CD14-positive monocyte (primary cell): Measurements from ENCODE around the gene ZNF511. TPM values are rescaled to one million over a fixed set of nuclear protein-coding genes. Genes with fewer than 3 reads are reported as not detected.

Experiments
- DNase-seq, 3 donors: peaks; one replicate each; pipeline ENCODE4 v3.0.0-alpha.2; 2011 to 2022
- H2AFZ ChIP-seq: 2 replicates; pipeline ENCODE4 v1.6.0; 2012; ENCODE audit warnings: mild to moderate bottlenecking, low read depth, low read length, inconsistent platforms; ENCODE audit not compliant: insufficient read depth, poor library complexity, severe bottlenecking
- H3K27ac ChIP-seq, 2 donors: 1 replicate in 1 of 2; 2 replicates in 1 of 2; pipeline ENCODE4 v1.5.1; 2012 to 2013; ENCODE audit warnings: low read length in 2 of 2, control low read depth in 1 of 2, inconsistent platforms in 1 of 2, low read depth in 1 of 2, mild to moderate bottlenecking in 1 of 2
- H3K27me3 ChIP-seq, 2 donors: one replicate each; pipeline versions ENCODE4 v1.6.0 to v1.6.1; 2011 to 2013; ENCODE audit warnings: low read length in 2 of 2; ENCODE audit not compliant: control insufficient read depth in 2 of 2, insufficient read depth in 2 of 2
- H3K36me3 ChIP-seq, 2 donors: replicated peaks in 1 of 2; 1 replicate in 1 of 2; 2 replicates in 1 of 2; pipeline versions ENCODE4 v1.5.1 to v1.6.1; 2012 to 2013; ENCODE audit warnings: low read length in 2 of 2, control low read depth in 1 of 2, inconsistent platforms in 1 of 2, mild to moderate bottlenecking in 1 of 2; ENCODE audit not compliant: insufficient read depth in 2 of 2, control insufficient read depth in 1 of 2
- H3K4me1 ChIP-seq, 2 donors: 1 replicate in 1 of 2; 2 replicates in 1 of 2; pipeline versions ENCODE4 v1.5.1 to v1.6.1; 2012 to 2013; ENCODE audit warnings: low read length in 2 of 2, control low read depth in 1 of 2, inconsistent platforms in 1 of 2, mild to moderate bottlenecking in 1 of 2, moderate library complexity in 1 of 2; ENCODE audit not compliant: insufficient read depth in 2 of 2, control insufficient read depth in 1 of 2
- H3K4me2 ChIP-seq: replicated peaks from 2 replicates; pipeline ENCODE3; 2012; ENCODE audit warnings: low read length, moderate library complexity, mild to moderate bottlenecking; ENCODE audit not compliant: poor library complexity, severe bottlenecking; ENCODE audit errors: extremely low read depth
- H3K4me3 ChIP-seq, 3 experiments: fragments of 200-600 bp in 1 of 3; sonication (generic) in 1 of 3; replicated peaks in 1 of 3; 1 replicate in 2 of 3; 2 replicates in 1 of 3; pipeline ENCODE4 v1.5.1; 2011 to 2013; ENCODE audit warnings: low read length in 3 of 3, mild to moderate bottlenecking in 3 of 3, control low read depth in 2 of 3, low read depth in 2 of 3, inconsistent platforms in 1 of 3, moderate library complexity in 1 of 3
- H3K79me2 ChIP-seq: 2 replicates; pipeline ENCODE4 v1.6.0; 2012; ENCODE audit warnings: mild to moderate bottlenecking, control low read depth, inconsistent platforms, low read length, moderate library complexity; ENCODE audit not compliant: insufficient read depth
- H3K9ac ChIP-seq: 2 replicates; pipeline ENCODE4 v1.6.0; 2017; ENCODE audit warnings: low read length, mild to moderate bottlenecking; ENCODE audit not compliant: insufficient read depth, poor library complexity, severe bottlenecking
- H3K9me3 ChIP-seq, 2 donors: replicated peaks in 1 of 2; 1 replicate in 1 of 2; 2 replicates in 1 of 2; pipeline versions ENCODE4 v1.5.1 to v1.6.1; 2012 to 2013; ENCODE audit warnings: low read length in 2 of 2, control low read depth in 1 of 2; ENCODE audit not compliant: control insufficient read depth in 1 of 2, insufficient read depth in 1 of 2
- H4K20me1 ChIP-seq: 2 replicates; pipeline ENCODE4 v1.6.0; 2012; ENCODE audit warnings: mild to moderate bottlenecking, low read length, control low read depth, moderate library complexity; ENCODE audit not compliant: insufficient read depth
- H3K27ac Mint-ChIP-seq, 7 donors: one replicate each; pipeline ENCODE4 v1.8.0; 2020; ENCODE audit warnings: mild to moderate bottlenecking in 7 of 7, mixed read lengths in 7 of 7, moderate library complexity in 6 of 7, inconsistent platforms in 2 of 7
- H3K27me3 Mint-ChIP-seq, 3 donors: one replicate each; pipeline ENCODE4 v1.8.0; 2021 to 2022; ENCODE audit warnings: low read depth in 3 of 3, mild to moderate bottlenecking in 3 of 3, mixed read lengths in 3 of 3, moderate library complexity in 3 of 3, inconsistent platforms in 1 of 3
- H3K36me3 Mint-ChIP-seq, 2 donors: one replicate each; pipeline ENCODE4 v1.8.0; 2020; ENCODE audit warnings: mixed read lengths in 2 of 2, inconsistent platforms in 1 of 2, mild to moderate bottlenecking in 1 of 2
- H3K4me1 Mint-ChIP-seq: one replicate; pipeline ENCODE4 v1.8.0; 2020; ENCODE audit warnings: mild to moderate bottlenecking, mixed read lengths
- H3K4me3 Mint-ChIP-seq, 2 donors: one replicate each; pipeline ENCODE4 v1.8.0; 2020; ENCODE audit warnings: mild to moderate bottlenecking in 2 of 2, mixed read lengths in 2 of 2, moderate library complexity in 1 of 2
- H3K9me3 Mint-ChIP-seq, 7 donors: one replicate each; pipeline ENCODE4 v1.8.0; 2020 to 2022; ENCODE audit warnings: mixed read lengths in 7 of 7, mild to moderate bottlenecking in 6 of 7, moderate library complexity in 6 of 7, inconsistent platforms in 2 of 7
- WGBS: methylation state at CpG from one replicate; pipeline ENCODE4 v1.1.5; 2013; ENCODE audit warnings: missing lambda C conversion rate; ENCODE audit not compliant: insufficient coverage; 5-methylcytosine and 5-hydroxymethylcytosine counted together
- intact Hi-C, 2 donors: fragments of 100-400 bp; cut with micrococcal nuclease; formaldehyde crosslinking; loops; one replicate each; pipeline versions ENCODE4 v1.15.0 to v1.15.1; 2023
- polyA plus RNA-seq, 3 donors: library from polyadenylated mRNA; depleted of rRNA in 1 of 3; unstranded in 2 of 3; stranded (reverse) in 1 of 3; fragments of 300-500 nt in 2 of 3; fragments of >200 nt in 1 of 3; fragmentation: Illumina TruSeq in 2 of 3; gene quantifications; 1 replicate in 2 of 3; 2 replicates in 1 of 3; pipeline ENCODE4 v1.2.3, GENCODE V29; 2012 to 2021
- TF ChIP-seq, protein P1 (sequence below): fragments of 200-600 bp; IDR thresholded peaks from one replicate; pipeline ENCODE4 v1.8.0; 2022; ENCODE audit warnings: antibody characterized with exemption, mild to moderate bottlenecking

The ZNF511 gene
- polyA plus RNA-seq, 3 donors: 30.3 to 118 (median 84.7) TPM

DNA sequence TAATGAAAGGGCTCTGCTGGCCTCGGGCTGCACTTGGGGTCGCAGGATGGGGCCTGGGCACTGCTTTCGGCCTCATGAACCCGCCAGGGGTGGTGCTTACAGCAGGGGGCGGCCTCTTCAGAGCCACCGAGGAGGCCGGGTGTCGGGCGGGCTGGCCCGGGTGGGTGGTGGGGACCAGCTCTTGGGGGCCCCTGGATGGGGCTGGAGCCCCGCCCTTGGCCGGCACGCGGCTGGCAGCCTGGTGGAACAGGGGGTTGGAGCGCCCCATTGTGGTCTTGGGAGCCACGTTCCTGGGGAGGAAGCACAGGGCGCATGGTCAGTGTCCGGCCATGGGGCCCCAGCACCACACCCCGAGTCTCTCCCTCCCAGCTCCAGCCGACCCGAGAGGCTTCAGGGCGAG, 40.9 kb upstream of the ZNF511 start:
- Histone ChIP-seq H4K20me1 (peaks cover 61% of the 10 kb centered on the region), H2AFZ (no peak overlapping the region), H3K9ac (no peak overlapping the region), H3K27ac (no peak overlapping the region), H3K36me3 (peaks cover 65 to 82% of the 10 kb centered on the region in 2 donors), H3K4me3 (no peak overlapping the region), H3K27me3 (no peaks in the 10 kb centered on the region), H3K4me1 (peaks cover 29 to 35% of the 10 kb centered on the region in 2 donors), H3K79me2 (peaks cover 1% of the 10 kb centered on the region), H3K4me2 (no peak overlapping the region), H3K9me3 (no peaks in the 10 kb centered on the region)
- H3K4me3 Mint-ChIP-seq: no peak overlapping the region
- WGBS: 95% methylated on average over 21 of the region's 22 CpGs
- TF ChIP-seq, protein P1, sequence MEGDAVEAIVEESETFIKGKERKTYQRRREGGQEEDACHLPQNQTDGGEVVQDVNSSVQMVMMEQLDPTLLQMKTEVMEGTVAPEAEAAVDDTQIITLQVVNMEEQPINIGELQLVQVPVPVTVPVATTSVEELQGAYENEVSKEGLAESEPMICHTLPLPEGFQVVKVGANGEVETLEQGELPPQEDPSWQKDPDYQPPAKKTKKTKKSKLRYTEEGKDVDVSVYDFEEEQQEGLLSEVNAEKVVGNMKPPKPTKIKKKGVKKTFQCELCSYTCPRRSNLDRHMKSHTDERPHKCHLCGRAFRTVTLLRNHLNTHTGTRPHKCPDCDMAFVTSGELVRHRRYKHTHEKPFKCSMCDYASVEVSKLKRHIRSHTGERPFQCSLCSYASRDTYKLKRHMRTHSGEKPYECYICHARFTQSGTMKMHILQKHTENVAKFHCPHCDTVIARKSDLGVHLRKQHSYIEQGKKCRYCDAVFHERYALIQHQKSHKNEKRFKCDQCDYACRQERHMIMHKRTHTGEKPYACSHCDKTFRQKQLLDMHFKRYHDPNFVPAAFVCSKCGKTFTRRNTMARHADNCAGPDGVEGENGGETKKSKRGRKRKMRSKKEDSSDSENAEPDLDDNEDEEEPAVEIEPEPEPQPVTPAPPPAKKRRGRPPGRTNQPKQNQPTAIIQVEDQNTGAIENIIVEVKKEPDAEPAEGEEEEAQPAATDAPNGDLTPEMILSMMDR: no peak
- peaks cover 51 to 85% of the 10 kb centered on the region in 2 donors for H3K36me3 Mint-ChIP-seq
- H3K27me3 Mint-ChIP-seq: peaks cover 0 to 4% (median 1%) of the 10 kb centered on the region in 3 donors
- no peaks in the 10 kb centered on the region for H3K9me3 Mint-ChIP-seq
- no peak for DNase-seq
- intact Hi-C loops: no loop called here
- peaks cover 31% of the 10 kb centered on the region for H3K4me1 Mint-ChIP-seq
- H3K27ac Mint-ChIP-seq: no peak overlapping the region

DNA sequence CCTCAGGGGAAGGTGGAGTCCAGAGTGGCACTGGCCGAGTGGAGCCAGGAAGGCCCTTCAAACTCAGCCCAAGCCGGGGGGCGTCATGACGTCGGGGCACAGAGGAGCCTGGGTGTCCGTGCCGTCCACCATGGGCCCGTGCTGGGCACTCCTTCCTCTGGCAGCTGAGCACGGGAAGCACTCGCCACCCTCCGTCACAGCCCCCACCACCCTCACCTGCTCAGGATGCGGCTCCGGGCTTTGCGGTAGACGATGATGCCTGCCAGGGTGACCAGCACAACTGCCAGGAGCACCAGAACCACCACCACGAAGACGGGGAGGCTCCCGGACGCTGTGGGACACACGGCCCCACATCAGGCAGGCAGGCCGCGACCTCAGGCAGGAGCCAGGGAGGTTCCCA, 40.2 kb upstream of the ZNF511 start:
- Mint-ChIP-seq H3K36me3 (peaks cover 48 to 82% of the 10 kb centered on the region in 2 donors), H3K9me3 (no peaks in the 10 kb centered on the region), H3K27me3 (peaks cover 0 to 5% (median 1%) of the 10 kb centered on the region in 3 donors), H3K27ac (no peak overlapping the region), H3K4me3 (no peak overlapping the region), H3K4me1 (peaks cover 24% of the 10 kb centered on the region)
- peaks cover 68% of the 10 kb centered on the region for H4K20me1 ChIP-seq
- no peaks in the 10 kb centered on the region for H3K27me3 ChIP-seq
- H3K79me2 ChIP-seq: peaks cover 4% of the 10 kb centered on the region
- DNase-seq: no peak
- TF ChIP-seq, protein P1: no peak
- no peak overlapping the region for H3K27ac ChIP-seq
- no peaks in the 10 kb centered on the region for H3K9me3 ChIP-seq
- H3K4me2 ChIP-seq: no peak overlapping the region
- no peak overlapping the region for H3K9ac ChIP-seq
- intact Hi-C loops: no loop called here
- H3K36me3 ChIP-seq: peaks cover 68 to 82% of the 10 kb centered on the region in 2 donors
- H3K4me3 ChIP-seq: no peak overlapping the region
- H3K4me1 ChIP-seq: peaks cover 22 to 31% of the 10 kb centered on the region in 2 donors
- WGBS: 96% methylated on average over 19 of the region's 22 CpGs
- no peak overlapping the region for H2AFZ ChIP-seq
